Measurements from ENCODE around the gene TNK2. TPM values are rescaled to one million over a fixed set of nuclear protein-coding genes. Genes with fewer than 3 reads are reported as not detected.
"Not testable (repeated sequence)": the region's sequence is repeated elsewhere in the genome, so short reads cannot be mapped to it uniquely, and the experiment has no call there.

Gene TNK2
- total RNA-seq, 4 donors from 2014 or later, result 10.2 to 21.1 (median 12.7) TPM

DNA sequence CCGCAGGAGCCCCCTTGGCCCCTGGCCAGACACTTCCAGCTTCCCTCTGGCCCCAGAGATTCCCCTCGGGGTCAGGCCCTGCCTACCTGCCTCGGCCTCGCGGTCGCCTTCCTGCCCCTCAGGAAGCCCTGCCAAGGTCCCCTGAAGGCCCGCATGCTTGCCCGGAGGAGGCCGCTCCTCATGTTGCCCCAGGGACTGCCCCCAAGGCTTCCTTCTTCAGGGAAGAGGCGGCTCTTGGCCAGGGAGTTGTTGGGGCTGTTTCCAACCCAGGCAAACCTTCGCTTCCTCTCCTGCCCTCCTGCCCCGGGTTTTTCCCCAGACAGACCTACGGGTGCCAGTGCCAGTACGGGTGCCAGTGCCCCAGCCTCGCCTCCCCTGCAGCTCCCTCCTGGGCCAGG lies 83.2 kb downstream of the TNK2 start:
- intact Hi-C loops (cut with DNase I), result no loop called here
- Histone ChIP-seq H3K27ac (no peak overlapping the region), H3K9me3 (no peaks in the 10 kb centered on the region), H3K4me1 (peaks cover 8 to 10% of the 10 kb centered on the region in 2 donors), H3K36me3 (no peaks in the 10 kb centered on the region), H3K4me3 (replicated peaks in 1 of 3) (no peak overlapping the region), H3K27me3 (no peaks in the 10 kb centered on the region)
- TF ChIP-seq, protein P1, sequence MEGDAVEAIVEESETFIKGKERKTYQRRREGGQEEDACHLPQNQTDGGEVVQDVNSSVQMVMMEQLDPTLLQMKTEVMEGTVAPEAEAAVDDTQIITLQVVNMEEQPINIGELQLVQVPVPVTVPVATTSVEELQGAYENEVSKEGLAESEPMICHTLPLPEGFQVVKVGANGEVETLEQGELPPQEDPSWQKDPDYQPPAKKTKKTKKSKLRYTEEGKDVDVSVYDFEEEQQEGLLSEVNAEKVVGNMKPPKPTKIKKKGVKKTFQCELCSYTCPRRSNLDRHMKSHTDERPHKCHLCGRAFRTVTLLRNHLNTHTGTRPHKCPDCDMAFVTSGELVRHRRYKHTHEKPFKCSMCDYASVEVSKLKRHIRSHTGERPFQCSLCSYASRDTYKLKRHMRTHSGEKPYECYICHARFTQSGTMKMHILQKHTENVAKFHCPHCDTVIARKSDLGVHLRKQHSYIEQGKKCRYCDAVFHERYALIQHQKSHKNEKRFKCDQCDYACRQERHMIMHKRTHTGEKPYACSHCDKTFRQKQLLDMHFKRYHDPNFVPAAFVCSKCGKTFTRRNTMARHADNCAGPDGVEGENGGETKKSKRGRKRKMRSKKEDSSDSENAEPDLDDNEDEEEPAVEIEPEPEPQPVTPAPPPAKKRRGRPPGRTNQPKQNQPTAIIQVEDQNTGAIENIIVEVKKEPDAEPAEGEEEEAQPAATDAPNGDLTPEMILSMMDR (IDR thresholded peaks at IDR 0.05), result no peak
- TF ChIP-seq POLR2A (IDR thresholded peaks at IDR 0.05), result no peak
- no peak for DNase-seq
- 65 to 81% methylated on average over 14 to 15 of the region's 15 CpGs for WGBS, 2 donors

DNA sequence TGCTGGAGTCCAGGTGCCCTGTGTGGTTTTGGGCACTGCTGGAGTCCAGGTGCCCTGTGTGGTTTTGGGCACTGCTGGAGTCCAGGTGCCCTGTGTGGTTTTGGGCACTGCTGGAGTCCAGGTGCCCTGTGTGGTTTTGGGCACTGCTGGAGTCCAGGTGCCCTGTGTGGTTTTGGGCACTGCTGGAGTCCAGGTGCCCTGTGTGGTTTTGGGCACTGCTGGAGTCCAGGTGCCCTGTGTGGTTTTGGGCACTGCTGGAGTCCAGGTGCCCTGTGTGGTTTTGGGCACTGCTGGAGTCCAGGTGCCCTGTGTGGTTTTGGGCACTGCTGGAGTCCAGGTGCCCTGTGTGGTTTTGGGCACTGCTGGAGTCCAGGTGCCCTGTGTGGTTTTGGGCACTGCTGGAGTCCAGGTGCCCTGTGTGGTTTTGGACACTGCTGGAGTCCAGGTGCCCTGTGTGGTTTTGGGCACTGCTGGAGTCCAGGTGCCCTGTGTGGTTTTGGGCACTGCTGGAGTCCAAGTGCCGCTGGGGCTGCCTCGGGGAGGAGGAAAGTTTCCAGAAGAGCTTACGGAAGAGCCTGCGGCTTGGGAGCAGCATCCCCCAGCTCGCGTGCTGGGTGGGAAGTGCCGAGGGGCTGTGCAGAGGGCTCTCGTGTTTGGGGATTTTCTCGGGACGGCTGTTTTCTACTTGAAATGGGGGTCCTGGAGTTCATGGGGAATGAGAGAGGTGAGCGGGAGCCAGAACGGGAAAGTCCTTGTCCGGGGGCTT lies 83.7 kb downstream of the TNK2 start:
- DNase-seq; intact Hi-C loops (cut with DNase I); H3K27ac ChIP-seq; H3K4me3 ChIP-seq (replicated peaks in 1 of 3); H3K36me3 ChIP-seq; H3K9me3 ChIP-seq; H3K4me1 ChIP-seq; H3K27me3 ChIP-seq: not testable (repeated sequence)
- WGBS, 2 donors, result 68 to 76% methylated on average over 13 of the region's 13 CpGs

DNA sequence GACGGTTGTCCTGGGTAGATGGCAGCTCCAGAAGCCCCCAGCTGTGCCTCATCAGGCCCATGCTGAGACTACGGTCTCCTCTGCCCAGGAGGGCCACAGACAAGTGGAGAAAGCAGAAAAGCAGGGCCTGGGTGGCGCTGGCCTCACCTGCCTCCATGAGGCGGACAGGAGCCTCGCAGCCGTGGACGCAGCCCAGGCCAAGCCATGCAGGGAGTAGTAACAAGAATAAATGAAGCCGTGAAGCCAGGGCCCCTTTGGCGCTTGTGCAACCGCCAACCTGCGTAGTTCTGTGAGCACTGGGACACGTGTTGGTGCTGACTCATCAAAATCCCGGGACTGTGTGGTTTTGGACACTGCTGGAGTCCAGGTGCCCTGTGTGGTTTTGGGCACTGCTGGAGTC lies 84.4 kb downstream of the TNK2 start:
- peak; percentile 66 for DNase-seq
- intact Hi-C loops (cut with DNase I), result no loop called here
- TF ChIP-seq, protein P1 (IDR thresholded peaks at IDR 0.05), result peak in 1 of 6 experiments; percentile 22
- no peak for TF ChIP-seq POLR2A (IDR thresholded peaks at IDR 0.05)
- WGBS, 2 donors, result 42 to 57% methylated on average over 10 to 13 of the region's 13 CpGs
- Histone ChIP-seq H3K27ac (peak overlapping the region in 1 of 3 donors; percentile 13), H3K36me3 (no peaks in the 10 kb centered on the region), H3K4me3 (replicated peaks in 1 of 3) (no peak overlapping the region), H3K27me3 (no peaks in the 10 kb centered on the region), H3K4me1 (peaks cover 8 to 10% of the 10 kb centered on the region in 2 donors), H3K9me3 (no peaks in the 10 kb centered on the region)

DNA sequence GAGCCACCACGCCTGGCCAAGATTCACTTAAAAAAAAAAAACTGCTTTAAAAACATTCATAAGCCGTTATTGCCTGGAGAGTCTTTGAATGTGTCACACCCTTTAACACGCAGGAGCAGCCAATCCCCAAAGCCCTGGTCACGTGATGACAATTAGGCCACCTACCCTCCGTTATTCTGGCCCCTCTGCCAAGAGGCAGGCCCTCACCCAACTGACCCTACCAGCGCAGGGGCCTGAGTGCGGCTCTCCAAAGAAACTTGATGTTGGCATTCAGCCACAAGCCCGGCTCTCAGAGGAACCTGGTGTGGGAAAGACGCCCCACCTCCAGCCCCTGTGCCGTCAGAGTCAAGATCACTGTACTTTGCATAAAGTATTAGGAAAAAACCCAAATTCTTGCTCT lies 85.1 kb downstream of the TNK2 start:
- peak; percentile 86 to 93 for DNase-seq
- Histone ChIP-seq H3K27ac (peak overlapping the region in 1 of 3 donors; percentile 13), H3K36me3 (no peaks in the 10 kb centered on the region), H3K9me3 (no peaks in the 10 kb centered on the region), H3K4me3 (replicated peaks in 1 of 3) (no peak overlapping the region), H3K4me1 (peaks cover 8 to 10% of the 10 kb centered on the region in 2 donors), H3K27me3 (no peaks in the 10 kb centered on the region)
- intact Hi-C loops (cut with DNase I), result no loop called here
- no peak for TF ChIP-seq POLR2A (IDR thresholded peaks at IDR 0.05)
- TF ChIP-seq, protein P1 (IDR thresholded peaks at IDR 0.05), result no peak
- WGBS, 2 donors, result 11 to 20% methylated on average over 8 to 9 of the region's 10 CpGs

DNA sequence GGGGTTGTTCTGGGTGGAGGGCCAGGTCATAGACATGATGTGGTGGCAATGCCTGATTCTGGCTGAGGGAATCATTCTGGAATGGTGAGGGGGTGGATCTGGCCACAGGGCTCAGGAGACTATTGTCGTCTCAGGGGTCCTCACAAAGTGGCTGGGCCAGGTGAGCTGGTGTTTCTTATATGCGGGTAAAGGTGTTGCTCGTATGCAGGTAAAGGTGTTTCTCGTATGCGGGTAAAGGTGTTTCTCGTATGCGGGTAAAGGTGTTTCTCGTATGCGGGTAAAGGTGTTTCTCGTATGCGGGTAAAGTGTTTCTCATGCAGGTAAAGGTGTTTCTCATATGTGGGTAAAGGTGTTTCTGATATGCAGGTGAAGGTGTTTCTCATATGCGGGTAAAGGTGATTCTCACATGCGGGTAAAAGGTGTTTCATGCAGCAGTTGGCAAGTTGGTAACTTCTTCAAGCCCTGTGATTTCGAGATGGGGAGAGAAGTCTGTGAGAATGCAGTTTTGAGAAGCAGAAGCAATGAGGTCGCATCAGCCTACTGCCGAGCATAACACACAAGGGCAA lies 86.1 kb downstream of the TNK2 start:
- intact Hi-C loops (cut with DNase I), result no loop called here
- Histone ChIP-seq H3K9me3 (no peaks in the 10 kb centered on the region), H3K4me1 (peaks cover 8 to 10% of the 10 kb centered on the region in 2 donors), H3K36me3 (no peaks in the 10 kb centered on the region), H3K4me3 (replicated peaks in 1 of 3) (no peak overlapping the region), H3K27ac (no peak overlapping the region), H3K27me3 (no peaks in the 10 kb centered on the region)
- 86% methylated on average over 16 of the region's 16 CpGs for WGBS, 2 donors
- no peak for DNase-seq
- no peak for TF ChIP-seq POLR2A (IDR thresholded peaks at IDR 0.05)
- TF ChIP-seq, protein P1 (IDR thresholded peaks at IDR 0.05), result no peak

Data from thyroid gland (tissue), 4 donors.